HG03066 (cell line): ENCODE results near the gene MAP9.
A peak's percentile ranks its signal among the peaks of the same experiment; 100 is the strongest.
"Not testable (repeated sequence)": the region's sequence is repeated elsewhere in the genome, so short reads cannot be mapped to it uniquely, and the experiment has no call there.

Experiments used
- ATAC-seq: cut with Tn5 transposase; IDR thresholded peaks from one replicate; pipeline ENCODE4 v1.9.1; 2021; ENCODE audit warnings: low read depth; ENCODE audit not compliant: unreplicated experiment

MAP9 gene

DNA sequence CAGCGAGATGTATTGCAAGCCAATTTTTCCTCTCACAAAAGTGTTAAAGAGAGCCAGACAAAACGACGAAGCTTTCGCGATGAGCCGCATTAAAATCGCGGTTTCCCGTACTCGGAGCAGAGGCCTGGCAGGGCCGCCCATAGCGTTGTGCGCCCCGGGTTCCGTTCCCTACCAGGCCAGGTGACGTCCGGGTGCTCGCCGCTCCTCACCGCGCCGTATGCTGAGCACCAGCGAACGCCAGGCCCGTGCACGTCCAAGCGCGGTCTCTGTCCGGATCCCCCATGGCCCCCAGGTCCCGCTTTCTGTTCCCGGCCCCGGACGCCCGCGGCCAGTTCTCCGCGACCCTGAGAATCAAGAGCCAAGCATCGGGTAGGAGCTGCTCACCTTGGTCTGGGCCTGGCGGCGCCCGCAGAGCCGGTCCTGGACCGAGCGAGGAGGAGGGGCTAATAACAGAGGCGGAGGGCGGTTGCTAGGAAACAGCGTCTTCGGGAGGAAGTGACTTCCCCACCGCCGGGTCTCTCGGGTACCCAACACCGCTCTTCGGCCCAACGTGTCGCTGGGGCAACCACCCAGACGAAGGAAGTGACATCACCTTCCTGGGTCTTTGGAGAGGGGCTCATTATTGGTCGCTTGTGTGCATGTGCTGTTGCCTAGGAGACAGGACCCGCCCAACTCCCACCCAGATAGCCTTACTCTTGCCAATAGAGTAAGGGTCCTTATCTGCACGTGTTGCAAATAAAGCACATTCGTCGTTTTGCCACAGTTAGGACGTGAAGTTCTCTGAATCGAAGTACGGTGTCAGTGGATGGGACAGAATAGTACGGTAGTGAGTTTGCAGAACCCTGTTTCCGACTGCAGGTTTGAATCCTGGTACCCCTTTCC, at the start of gene MAP9:
MAP9 (minus strand) TSS at position 579 of the 882 bp plus-strand sequence. CDS start 1,115 bp downstream, outside the sequence.
- ATAC-seq: peak; percentile 97

DNA sequence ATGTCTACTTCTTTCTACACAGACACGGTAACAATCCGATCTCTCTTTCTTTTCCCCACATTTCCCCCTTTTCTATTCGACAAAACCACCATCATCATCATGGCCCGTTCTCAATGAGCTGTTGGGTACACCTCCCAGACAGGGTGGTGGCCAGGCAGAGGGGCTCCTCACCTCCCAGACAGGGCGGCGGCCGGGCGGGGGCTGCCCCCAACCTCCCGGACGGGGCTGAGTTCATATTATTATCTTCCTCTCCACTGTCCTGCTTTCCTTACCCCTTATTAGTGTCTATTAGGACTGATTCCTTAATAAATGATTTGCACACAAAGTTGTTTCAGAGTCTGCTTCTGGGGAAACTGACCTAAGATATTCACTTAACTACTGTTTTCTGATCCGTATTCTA, 48.0 kb upstream of the MAP9 start:
- ATAC-seq: not testable (repeated sequence)

DNA sequence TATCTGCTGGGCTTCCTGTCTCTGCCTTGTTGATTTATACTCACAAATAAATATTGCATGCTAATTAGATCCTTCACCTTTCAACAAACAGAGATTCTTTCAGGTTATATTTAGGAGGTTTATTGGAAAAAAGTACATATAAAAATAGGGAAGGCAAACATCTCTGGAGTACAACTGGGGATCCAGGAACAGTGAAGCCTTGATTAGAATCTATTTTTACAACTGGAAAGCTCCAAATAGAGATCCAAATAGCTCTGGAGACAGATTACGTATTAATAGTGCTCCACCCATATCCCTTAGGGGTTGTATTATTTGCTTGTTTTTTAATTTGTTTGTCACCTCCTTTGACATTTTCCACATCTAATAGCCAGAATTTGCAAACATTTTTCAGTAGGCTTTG, 46.9 kb upstream of the MAP9 start:
- ATAC-seq: no peak

DNA sequence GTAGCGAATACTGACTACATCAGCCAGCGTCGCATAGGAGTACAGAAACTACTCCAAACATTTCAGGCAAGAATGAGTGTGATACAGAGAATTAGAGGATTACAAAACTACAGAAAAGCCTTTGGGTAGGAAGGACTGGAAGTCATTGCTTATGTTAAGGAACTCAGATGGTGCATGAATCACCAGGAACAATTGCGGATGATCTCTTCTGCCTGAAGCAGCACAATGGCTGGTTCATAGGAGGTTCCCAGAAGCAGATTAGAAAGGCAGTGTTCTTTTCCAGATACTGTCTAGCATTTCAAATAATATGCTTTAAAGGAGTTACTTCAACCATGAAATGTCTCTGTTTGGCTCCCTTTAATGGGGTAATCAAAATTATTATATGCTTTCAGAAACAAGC, 42.5 kb upstream of the MAP9 start:
- ATAC-seq: no peak

DNA sequence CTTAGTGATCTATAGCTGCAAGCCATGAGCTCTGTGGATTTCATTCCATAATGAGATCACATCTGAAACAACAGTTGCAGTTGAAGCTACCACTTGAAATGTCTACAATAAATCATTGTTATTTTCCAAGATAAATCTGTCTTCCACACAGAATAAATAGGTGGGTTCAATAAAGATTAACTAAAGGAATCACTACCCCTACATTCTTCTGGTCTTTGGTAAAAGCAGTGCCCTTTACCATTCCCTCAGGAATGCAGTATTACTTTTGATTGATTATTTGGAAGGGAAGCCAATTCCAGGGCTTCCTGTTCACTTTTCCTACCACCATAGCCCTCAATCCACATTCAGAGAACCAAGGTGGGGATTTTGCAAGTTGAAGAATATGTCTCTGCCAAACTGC, 38.9 kb upstream of the MAP9 start:
- ATAC-seq: no peak

DNA sequence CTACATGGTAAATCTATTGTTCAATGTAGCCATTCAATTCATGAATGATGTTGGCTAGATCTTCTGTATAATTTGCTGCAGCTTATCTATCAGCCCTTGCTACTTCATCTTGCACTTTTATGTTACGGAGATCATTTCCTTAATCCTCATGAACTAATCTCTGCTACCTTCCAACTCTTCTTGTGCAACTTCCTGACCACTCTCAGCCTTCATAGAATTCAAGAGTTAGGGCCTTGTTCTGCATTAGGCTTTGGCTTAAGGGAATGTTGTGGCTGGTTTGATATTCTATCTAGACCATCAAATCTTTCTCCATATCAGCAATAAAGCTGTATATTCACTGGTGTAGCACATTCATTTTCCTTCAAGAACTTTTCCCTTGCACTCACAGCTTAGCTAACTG, 36.7 kb upstream of the MAP9 start:
- no peak for ATAC-seq

DNA sequence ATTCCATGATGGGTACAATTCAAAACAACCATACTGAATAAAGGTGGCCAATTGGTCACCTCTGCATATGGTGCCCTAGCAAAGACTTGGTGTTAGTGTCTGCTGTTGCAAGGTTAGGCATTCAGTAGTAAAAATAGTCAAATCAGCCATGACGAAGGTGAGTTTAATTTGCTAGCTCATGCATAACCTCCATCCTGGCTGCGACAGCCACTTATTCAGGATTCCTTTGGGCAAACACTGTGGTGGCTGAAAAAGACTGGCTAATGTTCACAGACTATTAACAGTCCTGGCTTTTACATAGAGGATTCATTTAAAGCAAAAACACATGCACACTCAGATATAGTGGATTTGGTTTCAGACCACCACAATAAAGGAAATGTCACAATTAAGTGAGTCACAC, 34.8 kb upstream of the MAP9 start:
- ATAC-seq: no peak

DNA sequence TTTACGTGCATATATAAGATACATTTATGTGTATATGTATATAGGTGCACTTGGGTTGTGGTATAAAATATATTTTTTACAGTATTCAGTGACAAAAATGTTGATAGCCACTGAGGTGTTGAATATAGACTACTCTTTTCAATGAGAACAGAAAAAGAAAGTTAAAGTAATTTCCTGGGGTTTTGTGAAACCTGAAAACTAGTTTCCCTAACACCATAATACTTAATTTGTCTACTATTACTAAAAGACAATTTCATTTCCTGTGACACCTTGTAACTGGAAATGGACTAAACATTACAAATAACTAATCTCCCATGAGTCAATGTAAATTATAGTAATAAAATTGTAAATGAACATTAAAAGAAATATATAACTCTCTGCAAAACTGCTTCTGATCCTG, 32.0 kb upstream of the MAP9 start:
- ATAC-seq: no peak

DNA sequence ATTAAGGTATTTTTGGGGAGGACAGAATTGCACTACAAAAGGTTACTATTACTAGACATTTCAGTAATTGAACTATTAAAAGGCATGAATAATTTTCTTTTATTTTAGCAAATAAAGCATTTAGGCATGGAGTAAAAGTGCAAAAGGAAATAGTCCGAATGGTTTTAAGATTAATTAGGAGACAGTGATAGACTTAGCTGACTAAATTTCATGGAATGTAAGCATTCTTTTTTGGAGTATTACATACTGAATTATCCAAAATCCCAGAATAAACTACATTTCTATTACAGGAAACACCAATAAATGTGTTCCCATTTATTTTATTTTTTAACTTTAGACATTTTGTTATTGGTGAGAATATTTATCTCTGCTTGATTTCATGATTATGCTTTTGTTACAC, 30.7 kb upstream of the MAP9 start:
- ATAC-seq: no peak

DNA sequence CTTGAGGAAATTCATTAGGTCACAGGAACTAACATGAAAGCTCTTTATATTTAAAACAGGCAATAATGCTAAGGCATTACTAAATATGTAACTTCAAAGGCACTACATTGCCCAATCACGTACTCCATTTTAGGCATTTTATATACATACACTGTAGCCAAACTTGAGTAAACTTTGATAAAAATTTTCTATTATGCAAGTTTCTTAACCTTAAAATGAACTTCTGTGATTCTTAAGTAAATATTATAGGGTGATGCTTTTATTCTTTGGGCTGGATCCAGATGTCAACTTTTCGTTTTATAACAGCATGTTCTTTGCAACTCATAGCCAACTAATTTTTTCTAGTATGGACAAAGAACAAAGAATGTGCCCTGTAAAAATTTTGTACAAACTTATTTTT, 28.3 kb upstream of the MAP9 start:
- no peak for ATAC-seq

DNA sequence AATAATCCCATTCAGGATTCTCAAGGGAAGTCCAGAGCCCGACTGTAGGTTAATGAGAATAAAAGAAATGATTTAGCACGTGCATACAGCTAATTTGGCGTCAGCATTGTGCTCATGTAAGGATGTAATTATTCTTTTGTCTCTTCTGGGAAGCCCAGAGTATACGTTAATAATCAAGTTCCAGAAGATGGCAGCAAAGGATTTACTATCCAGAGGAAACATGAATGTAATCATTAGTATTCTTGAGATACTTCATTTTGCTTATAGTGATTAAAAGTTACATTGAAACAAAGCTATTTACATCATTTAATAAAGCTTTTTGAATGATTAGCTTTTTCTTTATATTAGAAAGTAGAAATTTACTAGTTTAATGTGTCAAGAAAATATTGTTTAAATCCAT, 27.1 kb upstream of the MAP9 start:
- no peak for ATAC-seq

DNA sequence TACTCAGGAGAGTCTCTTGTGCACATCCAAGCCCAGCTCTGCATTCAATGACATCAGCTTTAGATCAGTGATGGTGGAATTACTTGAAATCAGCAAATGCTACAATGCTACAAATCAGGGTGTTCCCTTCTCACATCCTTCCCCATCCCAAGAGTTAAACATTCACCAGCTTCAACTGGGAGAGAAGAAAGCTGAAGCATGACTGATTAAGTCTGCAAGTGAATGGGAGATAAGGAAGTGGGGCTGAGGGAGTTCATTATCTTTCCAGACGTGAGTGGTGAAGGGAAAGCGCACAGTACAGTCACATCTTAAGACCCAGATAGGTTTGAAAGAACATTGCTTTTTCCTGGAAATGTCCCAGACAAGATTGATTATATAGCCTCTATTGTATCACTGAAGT, 26.2 kb upstream of the MAP9 start:
- no peak for ATAC-seq

DNA sequence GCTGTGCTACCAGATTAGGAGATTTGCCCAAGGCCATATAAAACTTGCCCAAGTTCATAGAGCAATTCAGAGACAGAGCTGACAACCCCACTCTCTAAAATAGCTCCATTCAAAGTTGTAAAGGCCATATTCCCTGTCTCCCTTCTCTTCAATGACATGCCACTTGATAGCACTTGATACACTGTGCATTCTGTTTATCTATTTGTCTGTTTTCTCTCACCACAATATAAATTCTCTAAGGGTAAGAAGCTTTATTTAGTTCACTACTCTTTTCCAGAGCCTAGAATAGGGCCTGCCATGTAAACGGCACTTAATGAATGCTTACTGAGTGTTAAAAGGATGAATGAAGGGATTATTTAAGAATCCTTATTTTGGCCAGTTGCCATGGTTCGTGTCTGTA, 24.1 kb upstream of the MAP9 start:
- no peak for ATAC-seq

DNA sequence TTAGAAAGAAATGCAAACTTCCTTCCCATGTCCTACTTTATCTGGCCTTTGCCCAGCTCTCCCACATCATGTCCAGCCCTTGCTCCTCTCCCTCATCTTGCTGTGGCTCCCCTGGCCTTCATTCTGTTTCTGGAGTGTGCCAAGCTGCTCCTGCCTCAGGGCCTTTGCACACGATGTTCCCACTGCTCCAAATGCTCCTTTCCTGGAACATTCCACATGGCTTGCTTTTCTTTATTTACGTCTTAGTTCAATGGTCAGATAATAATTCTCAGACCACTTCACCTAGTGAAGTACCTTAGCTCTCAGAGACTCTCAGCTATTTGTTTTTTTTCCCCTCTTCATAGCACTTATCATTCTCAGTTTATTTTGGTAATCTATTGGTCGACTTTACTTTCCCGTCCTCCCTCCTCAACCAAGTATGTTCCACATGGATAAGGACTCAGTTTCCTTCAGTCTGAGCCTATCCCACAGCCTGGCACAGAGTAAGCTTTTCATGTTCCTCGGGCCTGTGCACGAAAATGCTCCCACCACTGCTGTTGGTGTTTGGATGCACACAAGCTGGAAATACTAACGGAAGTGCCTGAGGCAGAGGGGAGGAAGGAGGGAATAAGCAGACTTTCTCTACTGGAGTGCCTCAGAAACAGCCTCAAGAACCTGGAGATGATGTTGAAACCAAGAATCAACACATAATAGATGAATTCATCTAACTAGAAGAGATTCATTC, 23.4 kb upstream of the MAP9 start:
- ATAC-seq: no peak

DNA sequence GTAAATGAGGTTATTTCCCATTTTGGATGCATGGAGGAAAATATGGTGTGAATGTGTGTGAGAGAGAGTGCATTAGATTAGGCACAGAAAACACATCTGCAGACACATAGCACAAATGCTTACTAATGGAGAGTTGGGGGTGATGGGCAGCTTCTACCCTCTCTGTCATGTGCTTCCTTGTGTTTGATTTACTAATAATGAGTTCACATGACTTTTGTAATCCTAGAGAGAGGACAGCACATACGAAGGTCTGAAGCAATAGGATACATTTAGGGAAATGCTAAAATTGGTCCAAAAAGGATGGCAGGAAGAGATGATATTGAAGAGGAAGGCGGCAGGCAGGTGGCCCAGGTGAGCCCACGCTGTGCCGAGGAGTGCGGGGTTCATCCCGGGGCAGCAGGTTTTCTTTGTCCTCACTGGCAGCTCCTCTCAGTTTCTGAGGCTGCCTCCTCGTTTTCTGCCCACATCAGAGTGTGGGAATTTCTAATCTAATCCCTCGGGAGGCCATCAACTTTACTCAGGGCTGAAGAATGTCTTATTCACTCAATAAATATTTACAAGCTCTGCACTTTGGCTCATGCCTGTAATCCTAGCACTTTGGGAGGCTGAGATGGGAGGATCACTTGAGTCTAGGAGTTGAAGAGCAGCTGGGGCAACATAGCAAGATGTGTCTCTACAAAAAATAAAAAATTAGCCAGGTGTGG, 15.9 kb upstream of the MAP9 start:
- ATAC-seq: no peak

DNA sequence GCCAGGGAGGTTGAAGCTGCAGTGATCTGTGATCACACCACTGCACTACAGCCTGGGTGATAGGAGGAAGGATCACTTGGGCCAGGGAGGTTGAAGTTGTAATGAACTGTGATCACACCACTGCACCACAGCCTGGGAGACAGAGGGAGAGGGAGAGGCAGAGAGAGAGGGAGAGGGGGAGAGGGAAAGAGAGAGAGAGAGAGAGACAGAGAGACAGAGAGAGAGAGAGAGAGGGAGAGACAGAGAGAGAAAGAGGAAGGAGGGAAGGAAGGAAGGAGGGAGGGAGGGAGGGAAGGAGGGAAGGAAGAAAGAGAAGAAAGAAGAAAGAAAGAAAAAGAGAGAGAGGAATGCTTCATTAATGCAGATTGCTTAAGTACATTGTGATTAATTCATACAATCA, 15.2 kb upstream of the MAP9 start:
- ATAC-seq: no peak

DNA sequence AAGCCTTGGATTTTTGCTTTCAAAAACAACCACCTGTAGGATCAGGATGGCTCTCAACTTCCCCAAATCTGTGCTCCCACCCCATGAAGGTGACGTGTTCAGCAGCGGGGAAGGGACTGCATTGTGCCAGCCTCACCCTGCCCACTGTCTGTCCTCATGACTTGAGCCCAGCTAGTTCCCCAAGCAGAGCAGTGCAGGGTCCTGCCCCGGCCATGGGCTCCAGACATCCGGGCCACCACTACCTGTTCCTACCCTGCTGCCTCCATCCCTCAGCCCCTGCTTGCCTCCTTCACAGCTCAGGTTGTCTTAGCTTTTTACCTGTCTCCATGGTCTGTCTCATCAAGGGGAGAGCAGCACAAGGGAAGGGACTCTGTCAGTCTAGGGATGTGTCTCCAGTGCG, 11.4 kb upstream of the MAP9 start:
- no peak for ATAC-seq

DNA sequence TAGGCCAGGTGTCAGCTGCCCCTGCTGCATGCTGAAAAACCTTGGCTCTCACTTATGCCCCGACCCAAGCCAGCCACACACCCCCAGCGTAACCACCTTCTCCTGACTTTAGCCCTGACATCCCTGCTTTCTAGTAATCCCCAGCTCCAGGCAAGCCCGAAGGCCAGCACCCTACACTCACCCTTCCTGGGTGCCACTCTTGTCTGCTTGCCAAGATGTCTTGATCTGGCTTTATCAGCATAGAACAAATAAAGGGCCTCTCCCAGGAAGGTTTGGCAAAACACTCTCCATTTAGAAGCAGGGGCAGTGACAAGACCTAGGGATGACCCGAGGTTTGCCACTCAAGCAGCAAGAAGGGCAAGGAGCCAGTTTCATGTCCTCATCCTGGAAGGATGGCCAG, 6.8 kb upstream of the MAP9 start:
- ATAC-seq: no peak

DNA sequence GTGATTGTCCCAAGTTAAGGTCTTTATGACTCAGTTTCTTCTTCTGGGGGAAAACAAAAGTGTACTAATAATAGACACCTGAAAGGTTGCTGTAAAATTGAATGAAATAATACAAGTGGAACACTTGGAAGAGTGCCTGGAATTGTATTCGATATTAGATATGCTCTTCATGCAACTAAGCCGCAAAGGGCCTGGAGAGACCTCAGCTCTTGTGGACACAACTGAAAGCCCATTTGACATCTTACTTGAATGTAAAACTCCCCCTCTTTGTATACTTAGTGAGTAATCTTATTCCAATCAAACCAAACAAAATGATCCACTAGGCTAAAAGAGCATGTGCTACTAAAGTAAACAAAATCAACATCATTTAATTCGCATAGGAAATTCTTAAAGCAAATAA, 511 bp upstream of the MAP9 start:
- no peak for ATAC-seq

DNA sequence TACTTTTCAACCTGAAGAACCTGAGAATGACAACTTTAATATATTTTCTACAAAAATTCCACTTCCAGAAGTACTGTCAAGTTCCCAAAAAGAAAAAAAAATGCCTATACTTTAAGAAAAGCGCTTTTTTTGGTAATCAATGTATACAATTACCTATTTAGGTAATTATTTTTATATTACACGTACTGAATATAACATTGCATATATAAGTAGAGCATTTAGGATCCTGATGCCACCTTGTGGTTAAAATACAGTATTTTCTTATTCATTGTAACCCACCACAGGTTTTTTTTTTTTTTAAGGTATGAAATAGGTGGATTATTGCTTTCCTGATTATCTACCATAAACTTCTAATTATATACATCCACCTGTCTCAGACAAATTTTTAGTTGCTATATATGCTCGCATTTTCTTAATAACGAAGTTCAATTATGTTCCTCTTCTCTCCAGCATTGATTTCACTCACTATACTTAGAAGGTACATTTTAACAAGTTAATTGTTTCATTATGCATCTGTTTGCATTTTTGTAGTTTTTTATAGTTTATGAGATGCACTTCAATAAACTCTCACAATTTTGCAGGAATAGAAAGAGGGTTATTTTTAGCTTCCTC, 5.2 kb downstream of the MAP9 start:
- ATAC-seq: no peak

DNA sequence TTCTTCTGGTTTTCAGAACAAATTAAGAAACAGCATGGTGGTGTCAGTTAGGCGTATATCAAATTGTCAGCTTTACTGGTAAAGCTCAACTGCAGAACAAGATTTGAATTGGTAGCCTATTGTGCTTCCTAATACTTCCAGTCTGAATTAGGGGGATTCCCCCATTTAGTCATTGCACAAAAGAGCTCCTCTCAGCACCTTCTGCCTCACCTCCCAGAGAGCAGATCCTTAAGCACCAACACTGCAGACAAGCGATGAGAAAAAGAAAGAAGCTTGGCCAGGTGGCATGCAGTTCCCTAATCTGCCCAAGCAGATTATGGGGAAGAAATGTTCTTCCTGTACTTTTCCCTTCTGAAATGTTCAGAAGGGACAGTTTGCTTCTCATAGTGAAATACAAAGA, 9.2 kb downstream of the MAP9 start:
- no peak for ATAC-seq
